Ovary (tissue), 3 donors: ENCODE results near the gene LRRC71.

Experiments used
- CTCF ChIP-seq, 3 donors: fragments of 450-650 bp in 2 of 3; fragments of 200-600 bp in 1 of 3; IDR thresholded peaks; one replicate each; pipeline versions ENCODE4 v1.5.1 to v1.8.0; 2016 to 2022; ENCODE audit warnings: antibody characterized with exemption in 3 of 3, mild to moderate bottlenecking in 1 of 3
- EP300 ChIP-seq: sonication (generic); formaldehyde crosslinking; IDR thresholded peaks from one replicate; pipeline ENCODE4 v1.6.1; 2017; ENCODE audit warnings: antibody characterized with exemption
- POLR2A ChIP-seq: fragments of 450-650 bp; IDR thresholded peaks from one replicate; pipeline ENCODE4 v1.6.1; 2017; ENCODE audit warnings: antibody characterized with exemption, mild to moderate bottlenecking, moderate library complexity
- donor health status: DM: no; HTN: no; CAD: no.

DNA sequence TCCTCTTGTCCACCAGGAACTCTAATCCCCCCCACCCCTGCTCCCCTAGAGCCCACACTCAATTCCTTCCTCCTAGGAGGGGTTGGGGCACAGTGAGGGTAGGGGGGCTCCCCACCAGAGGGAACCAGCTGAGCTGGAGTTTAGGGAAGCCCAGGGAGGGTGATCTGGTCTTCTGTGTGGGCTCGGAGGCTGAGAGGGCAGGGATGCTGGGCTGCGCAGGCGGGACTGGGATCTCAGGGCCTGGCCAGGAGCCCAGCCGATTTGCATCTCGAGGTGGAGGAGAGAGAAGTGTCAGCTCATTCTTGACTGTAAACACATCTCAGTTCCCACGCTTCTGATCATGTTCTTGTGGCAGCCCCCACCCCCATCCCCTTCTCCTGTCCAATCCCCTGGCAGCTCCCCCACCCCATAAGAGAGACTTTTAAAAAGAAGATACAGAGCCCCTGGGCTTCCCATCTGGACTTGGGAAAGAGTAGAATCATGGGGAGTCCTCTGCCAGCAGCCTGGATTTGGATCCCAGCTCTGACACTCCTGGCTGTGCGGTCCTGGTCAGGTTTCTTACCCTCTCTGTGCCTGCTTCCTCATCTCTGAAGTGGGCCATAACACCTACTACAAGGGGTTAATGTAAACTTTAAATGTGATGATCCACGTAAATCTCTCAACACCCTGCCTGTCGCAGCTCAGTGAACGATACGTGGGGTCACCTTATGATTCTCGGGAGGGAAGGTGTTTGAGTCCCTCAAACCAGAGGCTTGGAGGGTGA is 20.3 kb upstream of the LRRC71 start:
- TF ChIP-seq POLR2A = no peak
- no peak for TF ChIP-seq EP300
- no peak for TF ChIP-seq CTCF (IDR thresholded peaks at IDR 0.05)
